Measurements from ENCODE around the gene PPP1R9A. TPM values are rescaled to one million over a fixed set of nuclear protein-coding genes. Genes with fewer than 3 reads are reported as not detected.

Gene PPP1R9A
- total RNA-seq, 1 experiment from 2014 or later: 0.52 TPM

DNA sequence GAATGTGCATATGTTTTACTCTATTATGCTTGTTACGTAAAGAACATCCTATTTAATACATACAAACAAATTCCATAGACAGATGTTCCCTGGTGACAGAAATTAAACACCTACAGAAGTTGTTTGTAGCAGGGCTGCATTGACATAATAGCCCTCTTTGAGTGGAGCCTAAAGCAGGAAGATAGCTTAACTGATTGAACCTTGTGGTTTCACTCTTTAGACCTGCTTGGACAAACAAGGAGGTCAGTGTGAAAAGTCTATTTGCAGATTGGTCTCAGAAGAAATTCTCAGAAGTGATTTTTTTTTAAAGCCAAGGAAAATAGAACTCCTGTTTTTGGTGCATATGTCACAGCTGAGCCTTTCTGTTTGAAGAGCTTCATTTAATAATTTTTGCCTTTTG is 121.3 kb downstream of the PPP1R9A start:
- no peak for DNase-seq (ENCODE audit: low spot score)

DNA sequence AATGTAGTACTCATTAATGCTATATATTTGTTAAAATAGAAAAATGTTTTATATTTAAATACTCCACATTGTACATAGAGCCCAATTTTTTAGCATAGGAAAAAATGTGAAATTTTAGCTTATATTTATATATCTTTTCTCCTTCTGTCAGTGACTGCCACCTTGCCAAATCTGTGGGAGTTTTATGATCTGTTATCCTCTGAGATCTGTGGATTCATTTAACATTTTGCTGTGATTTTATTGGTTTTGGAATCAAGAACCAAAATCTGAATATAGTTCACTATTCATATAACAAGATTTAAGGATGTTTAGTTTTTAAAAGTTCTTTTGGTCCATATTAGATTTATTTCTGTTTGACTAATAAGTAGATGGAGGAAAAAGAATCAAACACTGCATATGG is 127.9 kb downstream of the PPP1R9A start:
- no peak for DNase-seq (ENCODE audit: low spot score)

DNA sequence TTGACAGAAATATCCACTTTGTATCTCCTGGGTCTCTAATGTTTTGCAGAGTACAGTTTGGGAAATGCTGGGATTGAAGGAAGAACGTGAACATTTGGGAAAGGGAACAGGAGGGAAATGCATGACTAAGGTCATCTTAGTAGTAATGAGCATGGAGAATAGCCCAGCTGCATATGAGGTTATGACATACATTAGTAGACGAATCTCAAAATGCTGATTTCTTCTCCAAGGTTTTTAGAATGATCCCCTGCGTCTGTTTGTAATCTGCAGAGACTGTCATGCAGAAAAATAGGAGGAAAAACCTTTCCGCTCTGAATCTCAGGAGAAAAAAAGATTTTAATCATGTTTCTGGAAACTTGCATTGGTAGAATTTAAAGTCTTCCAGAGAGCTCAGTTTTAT is 133.6 kb downstream of the PPP1R9A start:
- DNase-seq (ENCODE audit: low spot score): no peak

DNA sequence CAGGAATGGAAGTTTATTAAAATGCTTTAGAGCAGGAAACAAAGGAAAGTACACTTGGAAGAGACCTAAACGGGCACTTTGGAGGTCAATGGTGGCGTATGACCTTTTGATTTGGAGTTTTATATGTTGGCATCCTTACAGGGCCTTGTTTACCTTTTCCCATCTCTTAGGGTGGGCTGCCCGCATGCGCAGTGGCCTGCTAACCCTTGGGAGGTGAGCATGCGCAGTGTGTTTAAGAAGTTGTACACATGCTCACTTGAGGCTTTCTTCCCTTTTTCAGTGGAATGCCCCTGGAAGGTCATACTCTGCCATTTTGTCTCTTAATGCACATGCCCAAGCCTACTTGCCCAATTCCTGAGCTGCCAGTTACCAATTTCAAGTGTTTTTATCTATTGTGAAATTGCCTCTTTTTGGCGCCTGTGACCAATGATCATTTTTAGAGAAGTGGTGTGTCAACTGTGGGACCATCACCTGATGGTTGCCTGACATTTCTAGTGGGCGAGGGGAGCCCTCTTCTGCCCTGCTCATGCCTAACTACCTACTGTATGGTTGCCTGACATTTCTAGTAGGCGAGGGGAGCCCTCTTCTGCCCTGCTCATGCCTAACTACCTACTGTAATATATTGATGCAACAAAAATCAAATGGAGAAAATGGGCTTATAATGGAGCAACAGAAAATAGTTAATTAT is 138.0 kb downstream of the PPP1R9A start:
- peak; percentile 38 for DNase-seq (ENCODE audit: low spot score)

DNA sequence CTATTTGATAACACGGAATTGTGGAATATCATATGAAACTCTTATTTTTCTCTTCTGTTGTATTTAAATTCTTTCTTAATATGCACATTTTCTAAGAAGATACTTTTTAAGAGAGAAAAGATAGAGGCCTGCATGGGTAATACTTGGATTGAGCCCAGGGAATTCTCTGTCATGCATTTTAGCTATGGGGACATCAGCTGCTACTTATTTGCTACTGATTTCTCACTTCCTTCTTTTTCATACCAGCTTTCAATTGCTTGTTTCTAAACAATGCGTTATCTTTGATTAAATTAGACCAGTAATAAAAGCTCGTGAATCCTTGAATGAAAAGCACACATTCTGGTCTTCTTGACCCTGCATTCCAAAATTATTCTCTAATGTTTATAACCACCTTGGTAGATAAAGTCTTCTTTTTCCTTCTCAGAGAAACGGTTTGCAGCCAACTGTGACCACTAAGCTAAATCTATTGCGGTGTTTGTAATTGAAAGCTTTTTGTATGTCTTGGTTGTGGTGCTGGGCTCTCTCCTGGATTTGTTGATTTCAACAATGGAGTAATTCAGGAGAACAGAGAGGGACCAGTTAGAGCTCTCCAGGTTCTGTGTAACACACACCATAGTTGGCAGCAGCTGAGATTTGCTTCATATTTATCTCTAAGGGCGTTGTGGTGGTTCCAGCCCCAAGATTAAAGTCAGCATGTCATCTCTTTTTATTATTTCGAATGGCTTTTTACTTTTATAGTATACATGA is 139.3 kb downstream of the PPP1R9A start:
- peak; percentile 75 for DNase-seq (ENCODE audit: low spot score)

DNA sequence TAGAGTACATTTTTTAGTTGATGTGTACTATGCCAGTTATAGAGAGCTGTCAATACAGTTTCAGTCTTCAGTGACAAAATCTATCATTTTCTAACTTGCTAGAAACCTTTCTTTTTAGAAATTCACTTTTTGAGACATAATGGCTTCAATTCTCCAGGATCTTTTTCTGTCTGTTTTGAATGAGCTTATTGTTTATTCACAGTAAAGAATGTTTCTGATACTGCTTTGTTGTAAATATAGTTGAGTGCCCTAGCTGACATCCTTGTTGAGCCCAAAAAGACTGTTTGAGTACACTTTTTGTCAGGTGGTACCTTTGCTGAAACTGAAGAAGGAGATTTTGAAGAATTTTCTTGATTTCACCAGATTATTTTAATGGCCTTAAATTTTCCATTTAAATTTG is 139.9 kb downstream of the PPP1R9A start:
- no peak for DNase-seq (ENCODE audit: low spot score)

DNA sequence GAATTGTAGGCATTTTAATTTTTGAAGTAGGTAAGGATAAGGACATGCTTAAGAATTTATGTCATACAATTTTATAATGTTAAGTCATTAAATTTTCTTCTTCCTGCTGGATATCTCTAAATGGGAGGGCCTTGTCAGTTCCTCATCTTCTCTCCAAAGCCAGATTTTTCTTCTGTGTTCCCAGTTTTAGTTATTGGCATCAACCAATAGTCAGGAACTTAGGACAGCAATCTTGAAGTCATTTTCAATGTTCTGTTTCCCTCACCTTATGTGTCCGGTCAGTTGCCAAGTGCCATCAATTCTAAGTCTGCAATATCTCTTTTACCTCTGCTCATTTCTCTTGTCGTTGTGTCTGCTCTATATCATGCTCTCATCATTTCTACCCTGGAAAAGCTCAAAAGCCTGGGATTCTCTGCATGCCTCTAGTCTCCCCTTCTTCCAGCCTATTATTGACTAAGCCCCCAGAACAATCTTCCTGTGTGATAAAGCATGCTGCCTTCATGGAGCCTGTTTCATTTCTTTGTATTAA is 145.2 kb downstream of the PPP1R9A start:
- no peak for DNase-seq (ENCODE audit: low spot score)

DNA sequence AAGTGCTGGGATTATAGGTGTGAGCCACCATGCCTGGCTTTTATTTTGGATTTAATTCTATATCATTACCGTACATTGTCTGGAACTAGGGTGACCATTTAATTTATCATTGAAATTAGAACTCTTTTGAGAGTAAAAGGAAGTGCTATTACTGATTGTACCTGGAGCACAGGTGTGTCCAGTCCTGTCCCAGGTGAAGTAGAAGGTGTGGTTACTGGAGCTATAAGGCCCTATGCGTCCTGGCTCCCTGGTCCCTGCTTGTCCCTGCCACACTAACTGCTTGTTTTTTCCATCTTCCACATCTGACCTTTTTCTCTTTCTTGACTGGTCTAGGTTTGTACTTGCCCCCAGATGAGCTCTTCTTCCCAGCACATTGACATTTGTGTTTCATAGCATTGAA is 147.0 kb downstream of the PPP1R9A start:
- no peak for DNase-seq (ENCODE audit: low spot score)

DNA sequence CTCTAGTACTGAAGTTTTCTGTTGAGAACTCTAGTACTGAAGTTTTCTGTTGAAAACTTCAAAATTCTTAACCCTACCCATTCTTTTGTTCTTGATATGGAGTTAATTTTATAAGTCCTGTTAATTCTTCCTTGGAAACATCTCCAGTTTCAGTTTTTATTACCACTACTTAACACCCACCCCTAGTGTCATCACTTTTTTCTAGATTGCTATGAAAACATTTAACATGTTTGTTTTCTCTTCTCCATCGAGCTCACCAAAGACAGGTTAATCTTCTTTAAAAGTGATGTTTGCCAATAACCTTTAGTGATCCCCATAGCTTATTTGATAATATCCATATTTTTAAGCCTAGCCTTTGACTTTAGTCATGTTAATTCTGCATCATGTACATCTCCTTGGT is 147.9 kb downstream of the PPP1R9A start:
- DNase-seq (ENCODE audit: low spot score): no peak

DNA sequence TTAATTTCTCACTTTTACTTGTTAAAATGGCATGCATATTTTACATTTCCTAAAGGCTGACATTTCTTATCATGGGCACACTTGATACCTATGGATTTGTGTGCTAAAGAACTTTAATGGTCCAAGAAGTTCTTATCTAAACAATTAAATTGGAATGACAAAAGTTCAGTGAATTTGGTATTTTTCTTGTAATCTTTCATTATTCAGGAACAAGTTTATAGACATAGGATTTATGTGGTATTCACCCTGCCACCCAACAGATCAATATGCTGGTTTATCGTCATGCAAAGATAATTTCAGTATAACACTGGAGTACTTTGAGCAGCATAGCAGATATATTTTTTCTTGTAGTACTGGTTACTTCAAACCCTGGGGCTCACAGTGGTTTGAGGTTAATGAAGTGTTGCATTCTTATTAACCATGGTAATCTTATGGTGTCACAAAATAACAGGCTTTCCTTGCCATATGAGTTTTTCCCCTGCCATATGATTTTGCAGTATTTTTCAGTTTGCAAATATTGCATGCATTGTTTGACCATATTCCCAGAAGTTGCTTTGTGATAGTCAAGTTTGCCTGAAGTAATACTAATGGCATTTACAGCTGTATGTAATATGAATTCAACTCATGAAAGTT is 148.8 kb downstream of the PPP1R9A start:
- no peak for DNase-seq (ENCODE audit: low spot score)

DNA sequence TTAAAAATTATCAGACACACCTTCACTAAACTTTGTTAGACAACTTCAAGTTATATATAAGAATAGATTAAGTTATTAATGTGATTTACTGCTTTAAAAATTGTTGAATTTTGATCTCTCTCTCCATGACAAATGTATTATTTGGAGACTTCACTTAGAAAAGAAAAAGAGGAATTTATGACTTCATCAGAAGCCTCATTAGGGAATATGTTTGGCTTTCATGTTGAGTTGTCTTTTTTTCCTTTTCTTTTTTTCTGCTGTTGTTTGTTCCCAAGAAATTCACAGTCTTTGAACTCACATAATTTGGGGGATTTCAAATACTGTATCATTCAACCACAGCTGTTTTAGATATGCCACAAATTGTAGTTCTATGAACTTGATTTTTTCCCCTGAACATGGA is 149.5 kb downstream of the PPP1R9A start:
- DNase-seq (ENCODE audit: low spot score): no peak

DNA sequence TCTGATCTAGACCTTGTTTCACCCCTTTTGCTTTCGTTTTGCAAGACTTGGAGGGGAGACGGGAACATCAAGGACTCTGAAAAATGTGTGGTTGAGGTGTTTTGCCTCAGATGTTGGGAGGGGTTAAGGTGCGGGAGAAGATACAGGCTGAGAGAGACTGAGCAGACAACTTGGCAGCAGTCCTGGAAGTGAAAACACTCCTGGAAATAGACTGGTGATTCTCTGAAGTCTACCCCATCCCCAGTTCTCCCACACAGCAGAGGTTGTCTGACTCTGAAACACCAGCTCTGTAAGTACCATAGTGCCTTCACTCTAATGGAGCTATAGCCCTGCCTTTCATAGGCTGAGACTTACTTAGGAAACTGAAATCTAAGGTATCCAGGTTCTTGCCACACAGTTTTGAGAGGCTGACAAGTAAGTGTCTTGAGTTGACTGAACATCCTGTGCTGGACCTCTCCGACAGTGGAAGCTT is 152.5 kb downstream of the PPP1R9A start:
- no peak for DNase-seq (ENCODE audit: low spot score)

DNA sequence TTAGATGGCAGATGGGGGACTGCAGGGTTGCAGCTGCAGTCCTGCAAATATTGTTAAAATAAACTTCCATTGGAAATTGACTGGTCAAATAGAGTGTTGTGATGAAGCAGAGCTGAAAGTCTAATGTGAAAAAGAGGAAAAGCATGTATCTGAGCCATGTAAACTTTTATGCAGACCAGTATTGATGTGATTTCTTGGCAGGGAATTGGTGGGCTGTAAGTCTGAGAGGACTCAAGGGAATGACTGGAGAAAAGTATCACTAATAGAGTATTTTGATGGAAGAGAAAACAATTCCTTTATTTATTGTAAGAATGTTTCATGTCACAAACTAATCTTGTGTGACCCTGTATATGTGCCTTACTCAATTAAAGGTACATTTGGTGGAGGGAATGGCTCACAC is 155.5 kb downstream of the PPP1R9A start:
- no peak for DNase-seq (ENCODE audit: low spot score)

DNA sequence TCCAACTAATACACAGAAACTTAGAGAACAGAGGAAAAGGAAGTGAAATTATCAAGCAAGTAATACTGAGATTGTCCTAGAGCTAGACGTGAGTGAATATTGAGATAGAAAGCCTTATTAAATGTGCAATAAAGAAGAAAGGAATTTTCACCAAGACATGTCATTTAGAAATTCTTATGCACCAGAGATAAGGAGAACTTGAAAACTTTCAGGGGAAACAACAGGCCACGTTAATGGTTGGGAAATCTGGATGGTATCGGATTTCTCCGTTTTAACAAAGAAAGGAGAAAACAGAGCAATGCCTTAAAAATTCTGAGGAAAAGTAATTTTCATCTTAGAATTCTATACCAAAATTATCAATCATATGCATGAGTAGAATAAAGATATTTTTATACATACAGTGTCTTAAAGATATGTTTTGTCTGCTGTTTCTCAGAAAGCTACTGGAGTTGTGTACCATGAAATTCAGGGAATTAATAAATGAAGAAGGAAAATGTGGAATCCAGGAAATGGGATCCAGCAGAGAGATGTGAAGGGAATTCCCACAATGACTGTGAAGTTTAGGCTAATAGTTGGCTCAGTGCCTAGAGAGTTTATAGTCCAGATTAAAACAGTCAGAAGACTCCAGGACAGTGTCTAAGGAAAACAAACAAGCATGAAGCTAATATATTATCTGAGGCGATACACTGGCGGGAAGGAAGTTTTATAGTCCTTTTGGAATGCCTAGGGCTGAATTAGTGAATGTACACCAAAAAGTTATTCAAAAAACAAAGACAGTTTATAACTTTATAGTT is 159.5 kb downstream of the PPP1R9A start:
- DNase-seq (ENCODE audit: low spot score): peak; percentile 67

DNA sequence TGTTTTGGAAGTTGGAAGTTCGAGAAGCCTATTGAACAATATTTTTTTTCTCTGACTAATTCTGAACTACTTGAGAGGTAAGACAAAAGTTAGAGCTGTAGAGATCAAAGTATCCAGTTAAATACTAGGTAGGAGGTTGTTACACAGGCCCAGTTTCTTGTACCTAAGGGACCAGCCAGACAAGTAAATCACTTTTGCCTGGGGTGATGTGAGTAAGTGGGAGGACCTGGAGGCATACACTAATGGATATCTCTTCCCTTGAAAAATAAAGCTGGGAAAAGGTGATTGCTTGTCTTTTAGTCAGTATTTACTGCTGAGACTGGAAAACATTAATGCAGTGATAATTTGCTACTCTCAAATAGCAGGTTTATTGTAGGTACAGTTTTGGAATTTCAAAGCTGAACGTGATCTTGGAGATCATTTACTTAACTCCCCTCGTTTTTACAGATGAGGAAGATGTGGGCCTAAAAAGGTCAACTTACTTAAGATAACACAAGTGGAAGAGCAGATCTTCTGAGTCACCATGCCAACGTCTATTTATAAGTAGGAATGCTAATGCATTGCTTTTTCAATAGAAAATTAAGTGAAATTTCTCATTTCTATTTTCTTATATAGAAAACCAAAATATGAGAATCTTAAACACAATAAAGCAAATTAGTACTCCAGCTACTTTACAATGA is 181.3 kb downstream of the PPP1R9A start:
- DNase-seq (ENCODE audit: low spot score): no peak

DNA sequence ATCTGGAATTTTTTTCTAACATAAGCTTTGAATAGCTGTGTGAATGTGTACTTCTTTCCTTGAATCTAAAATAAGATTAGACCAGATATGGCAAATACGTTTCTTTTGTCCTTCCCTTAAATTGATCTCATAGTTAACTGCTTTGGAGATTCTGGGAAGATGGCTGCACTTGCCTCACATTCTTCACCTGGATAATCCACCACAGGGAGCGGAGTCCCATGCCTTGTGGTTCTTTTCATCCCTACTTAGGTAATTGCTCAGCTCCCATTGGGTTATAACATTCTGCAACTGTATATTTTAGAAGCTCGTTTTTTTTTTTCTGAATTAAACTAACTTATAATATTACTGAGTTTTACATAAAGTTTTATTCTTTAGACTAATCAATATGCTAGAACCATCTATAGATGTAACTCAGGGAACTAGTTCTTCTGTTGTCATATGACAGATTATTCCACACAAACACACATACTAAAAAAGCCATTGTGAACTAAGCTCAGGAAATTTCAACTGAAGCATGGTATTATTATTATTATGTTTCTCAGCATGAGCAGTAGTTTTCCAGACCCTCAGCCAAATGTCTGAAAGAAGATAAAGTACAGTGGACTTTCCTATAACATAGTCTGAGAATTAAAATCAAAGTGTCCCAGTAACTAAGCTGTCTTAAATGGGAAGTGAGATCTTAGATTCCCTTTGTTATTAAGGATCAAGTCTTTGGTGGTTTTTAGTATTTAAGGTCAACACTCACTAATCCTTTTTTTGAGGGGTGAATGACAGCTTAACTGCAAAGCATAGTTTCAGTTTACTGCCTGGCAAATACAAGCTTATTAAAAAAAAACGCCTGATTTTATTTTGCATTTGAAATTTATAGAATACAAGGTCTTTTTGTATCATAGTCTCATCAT is 182.3 kb downstream of the PPP1R9A start:
- no peak for DNase-seq (ENCODE audit: low spot score)

DNA sequence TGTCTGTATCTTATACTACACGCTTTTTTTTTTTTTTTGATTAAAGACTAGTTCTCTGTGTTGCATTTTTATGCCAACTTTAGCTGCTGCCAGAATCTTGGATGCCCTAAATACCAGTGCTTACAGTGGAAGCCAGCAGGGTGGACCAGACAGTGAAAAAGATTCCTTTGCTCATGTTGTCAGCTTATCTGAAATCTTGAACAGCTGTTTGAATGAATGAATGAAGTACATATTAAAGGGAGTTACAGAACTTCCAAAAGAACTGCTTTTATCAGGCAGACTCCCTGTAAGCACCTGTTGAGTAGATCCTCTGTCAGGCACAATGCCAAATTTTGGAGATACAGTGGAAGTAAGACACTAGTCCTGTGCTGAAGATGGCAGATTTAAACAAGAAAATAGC is 184.9 kb downstream of the PPP1R9A start:
- no peak for DNase-seq (ENCODE audit: low spot score)

DNA sequence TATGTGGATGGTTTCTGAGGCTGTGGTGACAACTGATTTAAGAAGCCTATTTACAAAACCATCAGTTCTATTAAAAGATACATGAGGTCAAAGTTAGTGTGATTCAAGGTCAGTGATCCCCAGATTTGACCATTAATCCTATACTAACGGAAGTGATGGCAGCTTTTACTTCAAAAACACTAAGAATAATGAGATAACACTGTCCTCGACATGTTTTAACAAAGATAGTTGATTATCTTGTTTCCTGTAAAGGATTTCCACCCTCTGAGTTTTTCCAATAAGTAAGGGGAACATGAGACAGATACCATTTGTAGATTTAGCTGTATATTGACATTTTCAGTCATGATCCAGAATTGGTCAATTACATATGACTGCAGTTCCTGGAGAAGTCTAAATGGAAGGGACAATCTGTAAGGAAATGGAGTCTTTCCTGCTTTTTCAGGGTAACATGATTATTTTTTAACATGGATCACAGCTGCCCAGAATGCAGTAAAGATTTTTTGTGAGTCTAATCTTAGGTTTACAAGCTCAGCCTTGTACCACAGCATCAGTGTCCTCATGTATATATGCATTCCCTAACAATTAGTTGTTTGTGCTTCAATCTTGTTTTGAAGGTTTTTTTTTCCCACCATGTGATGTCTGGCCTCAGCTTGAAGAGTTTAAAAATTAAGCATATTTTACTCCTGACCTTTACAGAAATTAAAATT is 188.0 kb downstream of the PPP1R9A start:
- DNase-seq (ENCODE audit: low spot score): no peak

DNA sequence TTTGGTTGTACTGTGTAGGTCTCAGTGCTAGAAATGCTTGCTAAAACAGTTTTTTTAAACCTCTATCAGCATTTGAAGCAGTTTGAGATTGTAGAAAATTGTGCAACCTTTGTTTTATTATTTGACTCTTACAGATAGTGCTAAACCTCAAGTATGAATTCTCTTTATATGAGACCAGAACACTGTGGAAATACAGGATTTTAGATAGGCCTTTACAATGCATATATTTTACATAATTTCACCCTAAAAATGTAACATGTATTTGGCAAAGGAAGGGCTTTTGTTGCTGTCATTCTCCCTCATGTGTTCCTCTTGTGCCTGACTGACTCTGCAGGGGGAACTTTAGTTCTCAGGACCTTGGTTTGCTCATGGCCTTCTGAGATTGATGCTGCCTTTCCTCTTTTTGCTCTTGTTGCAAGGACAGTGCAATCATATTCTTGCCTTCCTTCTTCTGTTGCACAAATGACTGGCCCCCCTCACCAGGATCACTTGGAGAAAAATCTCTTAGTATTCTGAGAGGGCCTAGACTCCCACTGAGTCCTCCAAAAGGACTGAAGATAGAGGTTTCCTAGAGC is 188.7 kb downstream of the PPP1R9A start:
- DNase-seq (ENCODE audit: low spot score): no peak

Data from H4 (cell line).